Gastrocnemius medialis (tissue), 4 donors: ENCODE data around the gene DSC3.

Source experiments
- POLR2A ChIP-seq, 2 donors: fragments of 450-650 bp; IDR thresholded peaks; one replicate each; pipeline ENCODE4 v1.6.1; 2017; ENCODE audit warnings: antibody characterized with exemption in 2 of 2, mild to moderate bottlenecking in 2 of 2, moderate library complexity in 2 of 2
- TF ChIP-seq, protein P1 (sequence below), 5 experiments: fragments of 450-650 bp in 3 of 5; fragments of 200-600 bp in 2 of 5; sonication (generic) in 2 of 5; IDR thresholded peaks in 4 of 5; conservative IDR thresholded peaks in 1 of 5; 1 replicate in 4 of 5; 2 replicates in 1 of 5; pipeline ENCODE4 v1.5.1; 2016 to 2019; ENCODE audit warnings: antibody characterized with exemption in 5 of 5, mild to moderate bottlenecking in 3 of 5, moderate library complexity in 3 of 5

DNA sequence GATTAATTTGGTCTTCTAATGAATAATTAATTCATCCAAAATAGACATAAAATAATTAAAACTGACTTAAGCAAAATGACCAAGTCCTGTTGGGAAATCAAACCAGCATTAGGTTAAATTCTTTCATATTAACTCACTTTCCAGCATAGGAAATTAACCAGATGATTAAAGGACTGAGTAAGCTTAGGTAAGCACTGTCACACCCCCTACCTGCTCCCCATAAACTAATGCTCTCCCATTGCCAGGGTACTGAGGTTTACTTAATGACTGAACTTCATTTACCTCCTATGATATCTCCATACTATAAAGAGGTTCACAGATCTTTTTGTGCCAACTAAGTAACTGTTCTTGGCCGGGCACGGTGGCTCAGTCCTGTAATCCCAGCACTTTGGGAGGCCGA lies 46.0 kb upstream of the DSC3 start:
- TF ChIP-seq, protein P1, sequence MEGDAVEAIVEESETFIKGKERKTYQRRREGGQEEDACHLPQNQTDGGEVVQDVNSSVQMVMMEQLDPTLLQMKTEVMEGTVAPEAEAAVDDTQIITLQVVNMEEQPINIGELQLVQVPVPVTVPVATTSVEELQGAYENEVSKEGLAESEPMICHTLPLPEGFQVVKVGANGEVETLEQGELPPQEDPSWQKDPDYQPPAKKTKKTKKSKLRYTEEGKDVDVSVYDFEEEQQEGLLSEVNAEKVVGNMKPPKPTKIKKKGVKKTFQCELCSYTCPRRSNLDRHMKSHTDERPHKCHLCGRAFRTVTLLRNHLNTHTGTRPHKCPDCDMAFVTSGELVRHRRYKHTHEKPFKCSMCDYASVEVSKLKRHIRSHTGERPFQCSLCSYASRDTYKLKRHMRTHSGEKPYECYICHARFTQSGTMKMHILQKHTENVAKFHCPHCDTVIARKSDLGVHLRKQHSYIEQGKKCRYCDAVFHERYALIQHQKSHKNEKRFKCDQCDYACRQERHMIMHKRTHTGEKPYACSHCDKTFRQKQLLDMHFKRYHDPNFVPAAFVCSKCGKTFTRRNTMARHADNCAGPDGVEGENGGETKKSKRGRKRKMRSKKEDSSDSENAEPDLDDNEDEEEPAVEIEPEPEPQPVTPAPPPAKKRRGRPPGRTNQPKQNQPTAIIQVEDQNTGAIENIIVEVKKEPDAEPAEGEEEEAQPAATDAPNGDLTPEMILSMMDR (IDR thresholded peaks at IDR 0.05 in 4 of 5, conservative IDR thresholded peaks at IDR 0.05 in 1 of 5) = no peak
- TF ChIP-seq POLR2A (IDR thresholded peaks at IDR 0.05) = no peak
